Measurements from ENCODE around the gene NSD1.

NSD1 gene

GRCh38 chr5:177122566-177122965, 11.0 kb upstream of the NSD1 start:
- no peak overlapping the region for H3K4me3 ChIP-seq (replicated peaks in 1 of 2; ENCODE audit: low read depth in 2 of 2, low read length in 2 of 2)
- no peak for TF ChIP-seq CTCF (IDR thresholded peaks at IDR 0.05; ENCODE audit: low read depth, low read length)
- DNase-seq (ENCODE audit: low read depth in 2 of 2), result no peak

- no peak for TF ChIP-seq CTCF (IDR thresholded peaks at IDR 0.05; ENCODE audit: low read depth, low read length)
- no peak overlapping the region for H3K4me3 ChIP-seq (replicated peaks in 1 of 2; ENCODE audit: low read depth in 2 of 2, low read length in 2 of 2)
- no peak for DNase-seq (ENCODE audit: low read depth in 2 of 2)
Measured at GRCh38 chr5:177123789-177124485, 9.6 kb upstream of the NSD1 start.

- DNase-seq (ENCODE audit: low read depth in 2 of 2), result no peak
- H3K4me3 ChIP-seq (replicated peaks in 1 of 2; ENCODE audit: low read depth in 2 of 2, low read length in 2 of 2), result no peak overlapping the region
- TF ChIP-seq CTCF (IDR thresholded peaks at IDR 0.05; ENCODE audit: low read depth, low read length), result no peak
Measured at GRCh38 chr5:177124486-177124991, 9.0 kb upstream of the NSD1 start.

- no peak for TF ChIP-seq CTCF (IDR thresholded peaks at IDR 0.05; ENCODE audit: low read depth, low read length)
- no peak overlapping the region for H3K4me3 ChIP-seq (replicated peaks in 1 of 2; ENCODE audit: low read depth in 2 of 2, low read length in 2 of 2)
- no peak for DNase-seq (ENCODE audit: low read depth in 2 of 2)
Measured at GRCh38 chr5:177126771-177127170, 6.8 kb upstream of the NSD1 start.

- no peak for TF ChIP-seq CTCF (IDR thresholded peaks at IDR 0.05; ENCODE audit: low read depth, low read length)
- DNase-seq (ENCODE audit: low read depth in 2 of 2), result no peak
- no peak overlapping the region for H3K4me3 ChIP-seq (replicated peaks in 1 of 2; ENCODE audit: low read depth in 2 of 2, low read length in 2 of 2)
Measured at GRCh38 chr5:177128551-177128981, 5.0 kb upstream of the NSD1 start.

GRCh38 chr5:177130211-177131018, 3.2 kb upstream of the NSD1 start:
- no peak for TF ChIP-seq CTCF (IDR thresholded peaks at IDR 0.05; ENCODE audit: low read depth, low read length)
- peak in 1 of 2 donors; percentile 34 for DNase-seq (ENCODE audit: low read depth in 2 of 2)
- no peak overlapping the region for H3K4me3 ChIP-seq (replicated peaks in 1 of 2; ENCODE audit: low read depth in 2 of 2, low read length in 2 of 2)
